ENCODE measurements around the gene MYL12A. TPM values are rescaled to one million over a fixed set of nuclear protein-coding genes. Genes with fewer than 3 reads are reported as not detected.

The MYL12A gene
- total RNA-seq, 1 donor from 2014 or later, result 481 TPM

DNA sequence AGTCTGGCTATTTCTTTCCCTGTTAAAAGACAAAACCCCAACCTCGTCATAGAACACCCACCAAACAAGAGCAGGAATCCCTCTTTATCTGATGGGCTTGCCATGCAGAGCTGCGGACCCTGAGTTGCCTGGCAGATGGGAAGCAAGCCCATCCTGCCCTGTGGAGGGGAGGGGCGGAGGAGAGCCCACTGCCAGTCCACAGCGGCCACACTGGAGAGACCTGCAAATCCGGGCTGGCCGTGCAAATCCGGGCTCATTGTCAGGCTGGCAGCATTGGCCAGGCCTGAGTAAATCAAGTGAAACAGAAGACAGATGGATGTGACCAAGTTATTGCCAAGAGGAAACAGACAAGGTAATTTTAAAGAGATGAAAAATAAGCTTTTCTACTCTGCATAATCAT lies 36.3 kb downstream of the MYL12A start:
- ATAC-seq (no peak), DNase-seq (no peak)
- Histone ChIP-seq H3K9me3 (no peaks in the 10 kb centered on the region), H3K36me3 (peaks cover 5% of the 10 kb centered on the region), H3K27me3 (ENCODE audit: low read depth) (no peaks in the 10 kb centered on the region), H3K27ac (peak overlapping the region; percentile 31), H3K4me3 (no peak overlapping the region), H3K4me1 (peaks cover 20% of the 10 kb centered on the region)
- TF ChIP-seq, protein P1, sequence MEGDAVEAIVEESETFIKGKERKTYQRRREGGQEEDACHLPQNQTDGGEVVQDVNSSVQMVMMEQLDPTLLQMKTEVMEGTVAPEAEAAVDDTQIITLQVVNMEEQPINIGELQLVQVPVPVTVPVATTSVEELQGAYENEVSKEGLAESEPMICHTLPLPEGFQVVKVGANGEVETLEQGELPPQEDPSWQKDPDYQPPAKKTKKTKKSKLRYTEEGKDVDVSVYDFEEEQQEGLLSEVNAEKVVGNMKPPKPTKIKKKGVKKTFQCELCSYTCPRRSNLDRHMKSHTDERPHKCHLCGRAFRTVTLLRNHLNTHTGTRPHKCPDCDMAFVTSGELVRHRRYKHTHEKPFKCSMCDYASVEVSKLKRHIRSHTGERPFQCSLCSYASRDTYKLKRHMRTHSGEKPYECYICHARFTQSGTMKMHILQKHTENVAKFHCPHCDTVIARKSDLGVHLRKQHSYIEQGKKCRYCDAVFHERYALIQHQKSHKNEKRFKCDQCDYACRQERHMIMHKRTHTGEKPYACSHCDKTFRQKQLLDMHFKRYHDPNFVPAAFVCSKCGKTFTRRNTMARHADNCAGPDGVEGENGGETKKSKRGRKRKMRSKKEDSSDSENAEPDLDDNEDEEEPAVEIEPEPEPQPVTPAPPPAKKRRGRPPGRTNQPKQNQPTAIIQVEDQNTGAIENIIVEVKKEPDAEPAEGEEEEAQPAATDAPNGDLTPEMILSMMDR (IDR thresholded peaks at IDR 0.05), result no peak
- intact Hi-C loops (cut with DNase I), result loop anchor here (5.0 to 10.0 kb wide), 2 partner anchors 171 to 383 kb away; partner anchors contain the start of gene TGIF1

DNA sequence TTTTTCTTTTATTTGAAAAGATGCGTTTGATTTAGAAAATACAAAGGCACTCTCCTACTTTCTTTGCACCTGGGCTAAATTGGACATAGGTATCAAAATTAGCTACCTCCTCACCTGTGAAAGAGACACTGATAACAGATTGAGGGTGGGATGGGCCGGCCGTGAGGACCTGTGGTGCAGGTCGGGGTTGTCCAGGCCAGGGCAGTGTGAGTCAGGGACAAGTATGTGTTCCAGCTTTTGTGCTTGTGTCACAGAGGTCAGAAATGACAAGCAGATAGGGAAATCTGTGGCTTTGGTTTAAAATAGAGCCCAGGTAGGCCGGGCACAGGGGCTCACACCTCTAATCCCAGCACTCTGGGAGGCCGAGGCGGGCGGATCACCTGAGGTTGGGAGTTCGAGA lies 36.9 kb downstream of the MYL12A start:
- Histone ChIP-seq H3K4me1 (peaks cover 20% of the 10 kb centered on the region), H3K27me3 (ENCODE audit: low read depth) (no peaks in the 10 kb centered on the region), H3K9me3 (no peaks in the 10 kb centered on the region), H3K4me3 (no peak overlapping the region), H3K36me3 (no peaks in the 10 kb centered on the region), H3K27ac (no peak overlapping the region)
- intact Hi-C loops (cut with DNase I), result loop anchor here (5.0 to 10.0 kb wide), 2 partner anchors 170 to 383 kb away; partner anchors contain the start of gene TGIF1
- TF ChIP-seq, protein P1 (IDR thresholded peaks at IDR 0.05), result no peak
- no peak for ATAC-seq
- DNase-seq, result no peak

DNA sequence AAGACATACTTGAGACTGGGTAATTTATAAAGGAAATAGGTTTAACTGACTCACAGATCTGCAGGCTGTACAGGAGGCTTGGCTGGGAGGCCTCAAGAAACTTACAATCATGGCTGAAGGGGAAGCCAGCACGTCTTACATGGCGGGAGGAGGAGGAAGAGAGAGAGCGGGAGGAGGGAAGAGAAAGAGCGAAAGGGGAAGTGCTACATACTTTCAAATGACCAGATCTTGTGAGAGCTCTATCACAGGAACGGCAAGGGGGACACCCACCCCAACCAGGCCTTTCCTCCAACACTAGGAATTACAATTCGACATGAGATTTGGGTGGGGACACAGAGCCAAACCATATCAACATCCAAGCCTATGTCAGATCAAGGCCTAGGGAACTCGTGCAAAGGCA lies 38.6 kb downstream of the MYL12A start:
- no peaks in the 10 kb centered on the region for H3K36me3 ChIP-seq
- DNase-seq (no peak), ATAC-seq (no peak)
- H3K4me1 ChIP-seq, result peaks cover 20% of the 10 kb centered on the region
- H3K9me3 ChIP-seq, result no peaks in the 10 kb centered on the region
- H3K4me3 ChIP-seq, result no peak overlapping the region
- no peaks in the 10 kb centered on the region for H3K27me3 ChIP-seq (ENCODE audit: low read depth)
- intact Hi-C loops (cut with DNase I), result loop anchor here (10.0 kb wide), 1 partner anchor 169 kb away; the partner anchor contains the start of gene TGIF1
- TF ChIP-seq, protein P1 (IDR thresholded peaks at IDR 0.05), result no peak
- H3K27ac ChIP-seq, result no peak overlapping the region

DNA sequence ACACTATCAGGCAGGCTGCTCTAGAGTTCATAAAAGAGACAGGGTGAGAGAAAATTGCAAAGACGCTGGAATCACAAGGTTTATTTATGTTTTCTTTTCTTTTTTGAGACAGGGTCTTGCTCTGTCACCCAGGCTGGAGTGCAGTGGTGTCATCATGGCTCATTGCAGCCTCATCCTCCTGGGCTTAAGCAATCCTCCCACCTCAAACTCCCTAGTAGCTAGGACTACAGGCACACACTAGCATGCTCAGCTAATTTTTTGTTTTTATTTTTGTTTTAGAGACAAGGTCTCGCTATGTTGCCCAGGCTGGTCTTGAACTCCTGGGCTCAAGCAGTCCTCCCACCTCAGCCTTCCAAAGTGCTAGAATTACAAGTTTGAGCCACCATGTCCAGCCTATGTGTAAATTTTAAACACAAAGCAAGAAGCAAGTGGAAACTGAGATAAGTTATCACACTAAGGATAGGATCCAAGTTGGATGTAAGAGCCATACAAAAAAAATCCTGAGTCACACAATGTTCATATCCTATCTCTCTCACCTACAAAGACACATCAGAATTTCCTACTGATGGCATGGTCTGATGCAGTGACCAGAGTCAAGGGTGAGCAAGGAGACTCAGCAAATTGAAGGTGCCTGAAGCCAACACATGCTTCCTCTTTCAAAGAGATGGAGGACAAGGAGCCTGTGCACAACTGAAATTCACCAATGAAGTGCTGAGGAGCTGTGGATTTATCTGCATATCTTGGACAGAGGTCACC lies 45.8 kb downstream of the MYL12A start:
- DNase-seq, result no peak
- no peaks in the 10 kb centered on the region for H3K9me3 ChIP-seq
- H3K36me3 ChIP-seq, result no peaks in the 10 kb centered on the region
- no peak overlapping the region for H3K27ac ChIP-seq
- no peaks in the 10 kb centered on the region for H3K27me3 ChIP-seq (ENCODE audit: low read depth)
- intact Hi-C loops (cut with DNase I), result no loop called here
- TF ChIP-seq, protein P1 (IDR thresholded peaks at IDR 0.05), result no peak
- H3K4me3 ChIP-seq, result no peak overlapping the region
- peaks cover 6% of the 10 kb centered on the region for H3K4me1 ChIP-seq
- no peak for ATAC-seq

DNA sequence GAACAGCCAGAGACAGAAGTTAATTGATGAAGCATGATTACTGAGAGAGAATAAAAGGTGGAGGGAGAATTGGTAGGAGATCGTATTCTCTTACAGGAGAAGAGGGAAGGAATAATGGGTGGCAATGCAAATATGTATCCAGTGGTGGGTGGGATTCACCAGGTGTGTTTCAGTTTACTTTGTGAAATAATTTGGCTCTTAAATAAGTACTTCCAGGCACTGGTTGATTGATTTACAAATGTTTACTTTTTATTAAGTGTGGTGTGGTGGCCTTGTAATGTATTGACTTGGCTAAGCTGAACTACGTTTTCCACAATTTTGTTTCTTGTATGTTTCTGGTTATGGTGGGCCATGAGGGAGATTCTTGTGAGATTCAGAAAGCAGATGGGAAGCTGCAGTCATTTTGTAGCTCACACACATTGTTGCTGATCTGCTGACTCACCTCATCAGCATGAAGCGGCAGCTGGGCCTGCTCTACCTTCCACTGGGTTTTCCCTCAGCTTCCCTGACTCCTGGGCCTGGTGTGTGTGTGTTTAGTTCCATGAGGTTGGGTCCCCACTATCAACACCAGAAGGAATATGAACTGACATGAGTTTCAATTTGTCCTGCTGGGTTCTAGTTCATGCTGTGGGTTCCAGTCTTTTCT lies 47.0 kb downstream of the MYL12A start:
- intact Hi-C loops (cut with DNase I), result no loop called here
- H3K27ac ChIP-seq, result no peak overlapping the region
- DNase-seq (no peak), ATAC-seq (no peak)
- H3K4me1 ChIP-seq, result peaks cover 6% of the 10 kb centered on the region
- H3K27me3 ChIP-seq (ENCODE audit: low read depth), result no peaks in the 10 kb centered on the region
- TF ChIP-seq, protein P1 (IDR thresholded peaks at IDR 0.05), result no peak
- H3K9me3 ChIP-seq, result no peaks in the 10 kb centered on the region
- H3K36me3 ChIP-seq, result no peaks in the 10 kb centered on the region
- H3K4me3 ChIP-seq, result no peak overlapping the region

All from lower lobe of right lung (tissue), 2 donors.